Measurements from ENCODE around the gene AGO4.

- TF ChIP-seq CTCF (IDR thresholded peaks at IDR 0.05) (no peak), EZH2 (IDR thresholded peaks at IDR 0.05; ENCODE audit: borderline replicate concordance, insufficient read depth, low read depth, low read length, poor library complexity, severe bottlenecking) (no peak)
Observed at GRCh38 chr1:35838693-35839245, 31.0 kb downstream of the AGO4 start.
